GM21576 (cell line): ENCODE results near the gene TARBP2.
"Not testable (repeated sequence)": the region's sequence is repeated elsewhere in the genome, so short reads cannot be mapped to it uniquely, and the experiment has no call there.

Source experiments
- ATAC-seq: cut with Tn5 transposase; IDR thresholded peaks from one replicate; pipeline ENCODE4 v1.9.1; 2021; ENCODE audit warnings: mild to moderate bottlenecking, moderate library complexity; ENCODE audit not compliant: unreplicated experiment

Gene TARBP2

GRCh38 chr12:53510181-53510812, 9.2 kb downstream of the TARBP2 start:
- ATAC-seq: no peak

GRCh38 chr12:53513712-53514410, 12.8 kb downstream of the TARBP2 start:
- no peak for ATAC-seq

- ATAC-seq: no peak
Observed at GRCh38 chr12:53514628-53515290, 13.7 kb downstream of the TARBP2 start.

- ATAC-seq: no peak
Observed at GRCh38 chr12:53515291-53515680, 14.2 kb downstream of the TARBP2 start.

GRCh38 chr12:53516758-53517455, 15.8 kb downstream of the TARBP2 start:
- no peak for ATAC-seq

- no peak for ATAC-seq
Observed at GRCh38 chr12:53518381-53518780, 17.3 kb downstream of the TARBP2 start.

GRCh38 chr12:53523131-53523530, 22.0 kb downstream of the TARBP2 start:
- no peak for ATAC-seq

GRCh38 chr12:53524476-53524875, 23.4 kb downstream of the TARBP2 start:
- ATAC-seq: no peak

GRCh38 chr12:53530061-53530460, 29.0 kb downstream of the TARBP2 start:
- no peak for ATAC-seq

- no peak for ATAC-seq
Observed at GRCh38 chr12:53530920-53531319, 29.8 kb downstream of the TARBP2 start.

GRCh38 chr12:53532021-53532420, 30.9 kb downstream of the TARBP2 start:
- ATAC-seq: no peak

GRCh38 chr12:53532524-53533445, 31.7 kb downstream of the TARBP2 start:
- ATAC-seq: no peak

- ATAC-seq: no peak
Observed at GRCh38 chr12:53533471-53533870, 32.4 kb downstream of the TARBP2 start.

- no peak for ATAC-seq
Observed at GRCh38 chr12:53536962-53537361, 35.9 kb downstream of the TARBP2 start.

GRCh38 chr12:53538209-53538689, 37.2 kb downstream of the TARBP2 start:
- ATAC-seq: no peak

- ATAC-seq: no peak
Observed at GRCh38 chr12:53539526-53539925, 38.4 kb downstream of the TARBP2 start.

- ATAC-seq: no peak
Observed at GRCh38 chr12:53543539-53543938, 42.5 kb downstream of the TARBP2 start.

- ATAC-seq: not testable (repeated sequence)
Observed at GRCh38 chr12:53548354-53548753, 47.3 kb downstream of the TARBP2 start.

- not testable (repeated sequence) for ATAC-seq
Observed at GRCh38 chr12:53550131-53550530, 49.0 kb downstream of the TARBP2 start.

- no peak for ATAC-seq
Observed at GRCh38 chr12:53550595-53550994, 49.5 kb downstream of the TARBP2 start.
